GM23338 (cell line): ENCODE measurements around the gene RGS3. TPM values are rescaled to one million over a fixed set of nuclear protein-coding genes. Genes with fewer than 3 reads are reported as not detected.

Experiments
- ATAC-seq: fragments of 200-7000 bp; cut with Tn5 transposase; 3 replicates; pipeline ENCODE4 v1.9.1; 2020
- DNase-seq: peaks from one replicate; pipeline ENCODE4 v3.0.0-alpha.2; 2015; ENCODE audit warnings: low spot score
- H2AFZ ChIP-seq: fragments of 200-600 bp; sonication (generic); 2 replicates; pipeline ENCODE4 v1.8.0; 2016; ENCODE audit warnings: antibody characterized with exemption, mild to moderate bottlenecking, moderate library complexity
- H3F3A ChIP-seq: fragments of 200-600 bp; sonication (generic); replicated peaks from 2 replicates; pipeline ENCODE4 v1.8.0; 2017; ENCODE audit warnings: antibody characterized with exemption, mixed run types, low read depth
- H3K27ac ChIP-seq: fragments of 200-600 bp; sonication (generic); 2 replicates; pipeline ENCODE4 v1.6.1; 2016; ENCODE audit warnings: low read depth
- H3K27me3 ChIP-seq: fragments of 200-600 bp; sonication (generic); 2 replicates; pipeline ENCODE4 v1.8.0; 2016; ENCODE audit warnings: mild to moderate bottlenecking, mixed run types, moderate library complexity; ENCODE audit not compliant: insufficient read depth
- H3K36me3 ChIP-seq: fragments of 200-600 bp; sonication (generic); 2 replicates; pipeline ENCODE4 v1.8.0; 2016; ENCODE audit warnings: mild to moderate bottlenecking; ENCODE audit not compliant: insufficient read depth
- H3K4me1 ChIP-seq: fragments of 200-600 bp; sonication (generic); 2 replicates; pipeline ENCODE4 v1.8.0; 2016; ENCODE audit warnings: mild to moderate bottlenecking, moderate library complexity; ENCODE audit not compliant: insufficient read depth
- H3K4me2 ChIP-seq: fragments of 200-600 bp; sonication (generic); 2 replicates; pipeline ENCODE4 v1.7.1; 2017; ENCODE audit warnings: mixed run types
- H3K4me3 ChIP-seq: fragments of 200-600 bp; sonication (generic); 2 replicates; pipeline ENCODE4 v1.6.1; 2016; ENCODE audit warnings: mixed run types
- H3K79me2 ChIP-seq: fragments of 200-600 bp; sonication (generic); replicated peaks from 2 replicates; pipeline ENCODE4 v1.8.0; 2017; ENCODE audit warnings: mild to moderate bottlenecking; ENCODE audit not compliant: insufficient read depth
- H3K9me2 ChIP-seq: fragments of 200-600 bp; sonication (generic); 2 replicates; pipeline ENCODE4 v1.8.0; 2017; ENCODE audit not compliant: insufficient read depth
- H4K20me1 ChIP-seq: fragments of 200-600 bp; sonication (generic); replicated peaks from 2 replicates; pipeline ENCODE4 v1.8.0; 2017; ENCODE audit warnings: mild to moderate bottlenecking; ENCODE audit not compliant: insufficient read depth
- H3K27ac Mint-ChIP-seq: 2 replicates; pipeline ENCODE4 v1.8.0; 2020; ENCODE audit warnings: inconsistent platforms, mild to moderate bottlenecking, moderate library complexity, mixed read lengths
- H3K27me3 Mint-ChIP-seq: 3 replicates; pipeline ENCODE4 v1.8.0; 2022; ENCODE audit warnings: low read depth, mild to moderate bottlenecking, moderate library complexity, mixed read lengths, inconsistent platforms; ENCODE audit not compliant: insufficient read depth, poor library complexity
- H3K36me3 Mint-ChIP-seq: 3 replicates; pipeline ENCODE4 v1.8.0; 2021; ENCODE audit warnings: low read depth, mild to moderate bottlenecking, inconsistent platforms, moderate library complexity, mixed read lengths
- H3K4me1 Mint-ChIP-seq: 3 replicates; pipeline ENCODE4 v1.8.0; 2020; ENCODE audit warnings: mild to moderate bottlenecking, inconsistent platforms, mixed read lengths
- H3K4me3 Mint-ChIP-seq: 3 replicates; pipeline ENCODE4 v1.8.0; 2021; ENCODE audit warnings: moderate library complexity, mild to moderate bottlenecking, inconsistent platforms, mixed read lengths
- H3K9me3 Mint-ChIP-seq: 3 replicates; pipeline ENCODE4 v1.8.0; 2020; ENCODE audit warnings: moderate library complexity, mild to moderate bottlenecking, inconsistent platforms, mixed read lengths
- CTCF ChIP-seq, 2 experiments: fragments of 200-600 bp in 1 of 2; sonication (generic) in 1 of 2; conservative IDR thresholded peaks; 2 replicates each; pipeline versions ENCODE4 v1.5.1 to v1.6.1; 2016 to 2017; ENCODE audit warnings: antibody characterized with exemption in 2 of 2, low read depth in 2 of 2, mild to moderate bottlenecking in 2 of 2, moderate library complexity in 1 of 2
- EZH2phosphoT487 ChIP-seq: fragments of 200-600 bp; sonication (generic); IDR thresholded peaks from one replicate; pipeline ENCODE4 v1.8.1; 2018; ENCODE audit warnings: antibody characterized with exemption; ENCODE audit not compliant: unreplicated experiment
- JUNB ChIP-seq: IDR thresholded peaks from one replicate; pipeline ENCODE4 v1.6.1; 2016; ENCODE audit warnings: antibody characterized with exemption; ENCODE audit not compliant: unreplicated experiment
- NANOG ChIP-seq: IDR thresholded peaks from 2 replicates; pipeline ENCODE4 v1.6.1; 2016; ENCODE audit warnings: antibody characterized with exemption, borderline replicate concordance
- POLR2AphosphoS5 ChIP-seq: IDR thresholded peaks from 2 replicates; pipeline ENCODE4 v1.6.1; 2016; ENCODE audit warnings: antibody characterized with exemption, low read depth
- REST ChIP-seq: IDR thresholded peaks from one replicate; pipeline ENCODE4 v1.6.1; 2018; ENCODE audit warnings: antibody characterized with exemption; ENCODE audit not compliant: unreplicated experiment
- STAT1 ChIP-seq: IDR thresholded peaks from one replicate; pipeline ENCODE4 v1.6.1; 2016; ENCODE audit warnings: antibody characterized with exemption; ENCODE audit not compliant: unreplicated experiment
- ZNF114 ChIP-seq: fragments of 250-450 bp; sonication (Bioruptor Pico); IDR thresholded peaks from 2 replicates; pipeline ENCODE4 v1.5.0; 2020; ENCODE audit warnings: mild to moderate bottlenecking, moderate library complexity
- ZNF462 ChIP-seq: fragments of 250-450 bp; sonication (Bioruptor Pico); IDR thresholded peaks from 2 replicates; pipeline ENCODE4 v1.5.0; 2020; ENCODE audit warnings: mild to moderate bottlenecking, moderate library complexity
- polyA plus RNA-seq: library from polyadenylated mRNA; unstranded; fragments of >200 nt; fragmentation: Nextera tagmentation; extraction: Ambion mirVana; gene quantifications from 2 replicates; pipeline ENCODE4 v1.2.1, GENCODE V29; 2016
- total RNA-seq: library from RNA; depleted of rRNA; stranded (reverse); fragments of >200 nt; shearing (Covaris generic); gene quantifications from 2 replicates; pipeline ENCODE4 v1.2.3, GENCODE V29; 2014

The RGS3 gene
- total and polyA plus RNA-seq, 2 experiments from 2014 or later = 14.2 to 24.3 TPM

- TF ChIP-seq JUNB (no peak), STAT1 (no peak), EZH2phosphoT487 (no peak), ZNF462 (no peak)
Measured at GRCh38 chr9:113594484-113595299, 131.2 kb downstream of the RGS3 start (continued).

- Histone ChIP-seq H4K20me1 (no peaks in the 10 kb centered on the region), H3K27me3 (no peaks in the 10 kb centered on the region), H3F3A (0 out of 2 replicates have a peak, but pooled peaks cover 3% of the 10 kb centered on the region), H3K4me2 (no peak overlapping the region), H3K4me1 (peaks cover 27% of the 10 kb centered on the region), H3K79me2 (no peaks in the 10 kb centered on the region), H3K4me3 (no peak overlapping the region), H3K27ac (no peak overlapping the region), H2AFZ (no peak overlapping the region), H3K9me2 (no peaks in the 10 kb centered on the region), H3K36me3 (no peaks in the 10 kb centered on the region; the same call in 1 of the 2 replicates)
- ATAC-seq (no peak), DNase-seq (no peak)
- H3K4me1 Mint-ChIP-seq = peaks cover 30% of the 10 kb centered on the region
- no peak overlapping the region for H3K4me3 Mint-ChIP-seq
- H3K36me3 Mint-ChIP-seq = peaks cover 15% of the 10 kb centered on the region
- peaks cover 6% of the 10 kb centered on the region for H3K27me3 Mint-ChIP-seq
- no peaks in the 10 kb centered on the region for H3K9me3 Mint-ChIP-seq
- H3K27ac Mint-ChIP-seq = no peak overlapping the region
- TF ChIP-seq JUNB = no peak
- no peak for TF ChIP-seq CTCF (conservative IDR thresholded peaks at IDR 0.05; ENCODE audit: low read depth in 2 of 2)
- TF ChIP-seq STAT1 = no peak
- no peak for TF ChIP-seq POLR2AphosphoS5
- TF ChIP-seq REST = no peak
- TF ChIP-seq ZNF114 (CRISPR knock-in tag) = no peak
- TF ChIP-seq NANOG = no peak
- TF ChIP-seq EZH2phosphoT487 = no peak
Measured at GRCh38 chr9:113596616-113597320, 133.2 kb downstream of the RGS3 start.
